HT1080 (cell line): ENCODE results near the gene TRAF4. TPM values are rescaled to one million over a fixed set of nuclear protein-coding genes. Genes with fewer than 3 reads are reported as not detected.
A peak's percentile ranks its signal among the peaks of the same experiment; 100 is the strongest.

ENCODE experiments used
- DNase-seq: peaks from one replicate; pipeline ENCODE4 v3.0.0-alpha.2; 2015; ENCODE audit warnings: low read depth
- total RNA-seq: library from RNA; depleted of rRNA; stranded (reverse); fragments of >200 nt; shearing (Covaris generic); gene quantifications from 2 replicates; pipeline ENCODE4 v1.2.3, GENCODE V29; 2014

The TRAF4 gene
- total RNA-seq, 1 experiment from 2014 or later = 68.7 TPM

- DNase-seq = no peak
Observed at GRCh38 chr17:28745786-28746411, 2.1 kb downstream of the TRAF4 start.

- no peak for DNase-seq
Observed at GRCh38 chr17:28746611-28747050, 2.8 kb downstream of the TRAF4 start.

GRCh38 chr17:28747051-28747691 is 3.4 kb downstream of the TRAF4 start:
- DNase-seq = no peak

- no peak for DNase-seq
Observed at GRCh38 chr17:28747801-28748750, 4.3 kb downstream of the TRAF4 start.

- DNase-seq = no peak
Observed at GRCh38 chr17:28748852-28749515, 5.2 kb downstream of the TRAF4 start.

GRCh38 chr17:28749516-28750177 is 5.8 kb downstream of the TRAF4 start:
- DNase-seq = no peak

- peak; percentile 83 for DNase-seq
Observed at GRCh38 chr17:28750178-28751047, 6.6 kb downstream of the TRAF4 start.

- DNase-seq = no peak
Observed at GRCh38 chr17:28751600-28752366, 8.0 kb downstream of the TRAF4 start.

GRCh38 chr17:28755486-28755885 is 11.7 kb downstream of the TRAF4 start:
- no peak for DNase-seq

- no peak for DNase-seq
Observed at GRCh38 chr17:28756049-28756804, 12.4 kb downstream of the TRAF4 start.

- DNase-seq = no peak
Observed at GRCh38 chr17:28758411-28759121, 14.8 kb downstream of the TRAF4 start.

- DNase-seq = no peak
Observed at GRCh38 chr17:28759256-28759865, 15.6 kb downstream of the TRAF4 start.

- DNase-seq = peak; percentile 61
Observed at GRCh38 chr17:28760601-28761562, 17.1 kb downstream of the TRAF4 start.

GRCh38 chr17:28763137-28763799 is 19.5 kb downstream of the TRAF4 start:
- DNase-seq = no peak

- peak; percentile 66 for DNase-seq
Observed at GRCh38 chr17:28763804-28764266, 20.0 kb downstream of the TRAF4 start.
